HG02885 (cell line): ENCODE results near the gene CIROP.

Source experiments
- ATAC-seq: cut with Tn5 transposase; IDR thresholded peaks from one replicate; pipeline ENCODE4 v1.9.1; 2021; ENCODE audit warnings: mild to moderate bottlenecking; ENCODE audit not compliant: unreplicated experiment, poor library complexity

Gene CIROP

DNA sequence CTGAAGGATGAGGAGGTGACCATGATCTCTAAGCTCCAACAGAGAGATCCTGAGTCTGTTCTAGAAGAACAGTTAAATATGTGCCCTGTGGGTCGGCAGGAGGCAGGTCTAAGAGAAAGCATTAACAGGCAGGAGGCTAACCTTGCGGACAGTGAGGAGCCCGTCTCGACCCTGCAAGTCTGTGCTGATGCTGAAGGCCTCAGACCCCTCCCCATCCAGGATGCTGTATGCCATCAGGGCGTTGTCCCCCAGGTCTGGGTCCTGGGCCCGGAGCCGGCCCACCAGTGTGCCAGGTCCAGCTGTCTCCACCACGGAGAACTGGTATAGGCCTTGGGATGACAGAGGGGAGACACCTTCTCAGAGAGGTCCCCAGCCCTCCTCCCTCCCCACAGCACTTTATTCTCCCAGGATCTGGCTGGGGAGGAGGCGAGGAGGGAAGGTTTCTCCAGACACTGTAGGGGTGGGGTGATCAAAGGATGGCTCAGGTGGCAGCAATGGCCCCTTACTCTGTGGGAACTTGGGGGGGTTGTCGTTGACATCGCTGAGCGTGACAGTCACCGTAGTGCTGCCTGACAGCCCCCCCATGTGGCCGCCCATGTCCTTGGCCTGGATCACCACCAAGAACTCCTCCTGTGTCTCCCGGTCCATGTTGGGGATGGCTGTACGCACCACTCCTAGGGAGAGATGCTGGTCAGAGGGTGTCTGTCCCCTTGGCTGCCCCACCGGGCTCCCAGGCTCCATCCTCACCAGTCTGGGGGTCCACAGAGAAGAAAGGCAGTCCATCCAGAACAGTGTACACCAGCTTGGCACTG is 50.6 kb downstream of the CIROP start:
- ATAC-seq = no peak

- no peak for ATAC-seq
Measured at GRCh38 chr14:23053426-23053825, 51.4 kb downstream of the CIROP start.

DNA sequence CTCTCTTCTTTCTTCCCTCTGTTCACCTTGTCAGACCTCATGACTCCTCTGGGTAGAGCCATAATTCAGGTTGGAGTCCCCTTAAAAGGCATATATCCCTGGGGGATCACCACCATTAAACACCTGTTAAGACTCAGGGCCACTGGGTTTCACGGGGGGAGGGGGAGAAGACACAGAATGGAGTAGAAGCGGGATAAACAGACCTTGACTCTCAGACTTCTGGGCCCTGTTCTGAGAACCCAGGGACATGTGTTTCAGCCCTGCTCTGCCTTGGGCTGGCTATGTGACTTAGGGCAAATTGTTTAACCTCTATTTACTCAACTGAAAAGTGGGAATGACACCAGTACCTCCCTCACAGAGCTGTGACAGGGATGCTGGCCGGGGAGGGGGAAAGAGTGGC is 52.1 kb downstream of the CIROP start:
- ATAC-seq = no peak

- ATAC-seq = no peak
Measured at GRCh38 chr14:23052182-23052623, 52.6 kb downstream of the CIROP start.

DNA sequence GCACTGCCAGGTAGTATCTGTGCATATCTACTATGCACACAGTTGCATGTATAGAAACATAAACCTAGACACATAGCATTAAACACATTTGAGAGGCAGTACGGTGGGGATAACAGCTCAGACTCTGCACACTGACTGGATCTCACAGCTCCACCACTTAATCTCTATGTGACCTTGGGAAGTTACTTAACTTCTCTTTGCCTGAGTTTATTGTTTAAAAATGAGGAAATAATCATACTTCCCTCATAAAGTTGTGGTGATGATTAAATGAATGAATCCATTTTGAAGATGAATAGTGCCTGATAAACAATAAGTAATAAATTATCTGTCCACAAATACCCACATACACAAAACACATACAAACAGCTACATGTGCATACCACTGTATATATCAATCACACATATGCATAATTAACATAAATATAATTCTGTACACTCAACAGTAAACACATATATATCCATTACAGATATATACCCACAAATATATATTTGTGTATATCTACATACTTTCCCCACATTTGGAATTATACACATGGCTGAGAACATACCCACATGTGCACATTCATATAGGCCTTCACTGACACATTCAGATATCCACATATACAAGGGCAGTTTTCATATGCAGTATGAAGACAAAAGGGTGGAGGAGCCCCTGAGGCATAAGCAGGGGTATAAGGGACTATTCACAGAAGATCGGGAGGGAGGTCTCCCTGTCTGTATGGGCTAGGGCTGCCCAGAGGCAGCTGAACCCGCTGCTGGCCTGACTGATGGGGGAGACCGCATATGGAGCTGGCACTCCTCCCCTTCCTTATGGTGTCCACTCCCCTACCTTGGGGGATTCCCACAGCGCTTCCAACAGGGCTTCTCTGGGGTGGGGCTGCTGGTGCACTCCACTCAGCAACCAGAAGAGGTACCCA is 53.4 kb downstream of the CIROP start:
- no peak for ATAC-seq
